ENCODE measurements around the gene OR6S1.

- TF ChIP-seq, protein P1, sequence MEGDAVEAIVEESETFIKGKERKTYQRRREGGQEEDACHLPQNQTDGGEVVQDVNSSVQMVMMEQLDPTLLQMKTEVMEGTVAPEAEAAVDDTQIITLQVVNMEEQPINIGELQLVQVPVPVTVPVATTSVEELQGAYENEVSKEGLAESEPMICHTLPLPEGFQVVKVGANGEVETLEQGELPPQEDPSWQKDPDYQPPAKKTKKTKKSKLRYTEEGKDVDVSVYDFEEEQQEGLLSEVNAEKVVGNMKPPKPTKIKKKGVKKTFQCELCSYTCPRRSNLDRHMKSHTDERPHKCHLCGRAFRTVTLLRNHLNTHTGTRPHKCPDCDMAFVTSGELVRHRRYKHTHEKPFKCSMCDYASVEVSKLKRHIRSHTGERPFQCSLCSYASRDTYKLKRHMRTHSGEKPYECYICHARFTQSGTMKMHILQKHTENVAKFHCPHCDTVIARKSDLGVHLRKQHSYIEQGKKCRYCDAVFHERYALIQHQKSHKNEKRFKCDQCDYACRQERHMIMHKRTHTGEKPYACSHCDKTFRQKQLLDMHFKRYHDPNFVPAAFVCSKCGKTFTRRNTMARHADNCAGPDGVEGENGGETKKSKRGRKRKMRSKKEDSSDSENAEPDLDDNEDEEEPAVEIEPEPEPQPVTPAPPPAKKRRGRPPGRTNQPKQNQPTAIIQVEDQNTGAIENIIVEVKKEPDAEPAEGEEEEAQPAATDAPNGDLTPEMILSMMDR (IDR thresholded peaks at IDR 0.05) = no peak
- TF ChIP-seq POLR2A (IDR thresholded peaks at IDR 0.05) = no peak
These were observed 30.2 kb upstream of the OR6S1 start for GRCh38 chr14:20671597-20672283.
